Neural cell (in vitro differentiated cells): ENCODE results near the gene FSTL5. TPM values are rescaled to one million over a fixed set of nuclear protein-coding genes. Genes with fewer than 3 reads are reported as not detected.

ENCODE experiments used
- H2AFZ ChIP-seq: fragments of 200-600, 300-800 bp; sonication (generic), shearing (Covaris generic); 2 replicates; pipeline ENCODE4 v1.6.0; 2014; ENCODE audit warnings: low read depth, mild to moderate bottlenecking, antibody characterized with exemption, low read length, moderate library complexity
- H3F3A ChIP-seq: fragments of 200-600 bp; shearing (Covaris generic); 2 replicates; pipeline ENCODE4 v1.6.1; 2016; ENCODE audit warnings: mild to moderate bottlenecking, moderate library complexity, mixed read lengths, antibody characterized with exemption, low read length; ENCODE audit not compliant: insufficient read depth, poor library complexity, severe bottlenecking
- H3K27ac ChIP-seq: fragments of 200-600, 300-800 bp; sonication (generic), shearing (Covaris generic); 2 replicates; pipeline ENCODE4 v1.5.1; 2014; ENCODE audit warnings: mild to moderate bottlenecking, low read length, moderate library complexity
- H3K27me3 ChIP-seq: fragments of 300-800, 200-600 bp; sonication (generic), shearing (Covaris generic); 2 replicates; pipeline ENCODE4 v1.6.0; 2014; ENCODE audit warnings: mild to moderate bottlenecking, low read depth, low read length, moderate library complexity; ENCODE audit not compliant: insufficient read depth
- H3K36me3 ChIP-seq: fragments of 300-800, 200-600 bp; sonication (generic), shearing (Covaris generic); 2 replicates; pipeline ENCODE4 v1.5.1; 2014; ENCODE audit warnings: mild to moderate bottlenecking, antibody characterized with exemption, low read length, moderate library complexity; ENCODE audit not compliant: insufficient read depth
- H3K4me2 ChIP-seq: fragments of 300-800, 200-600 bp; sonication (generic), shearing (Covaris generic); 2 replicates; pipeline ENCODE4 v1.6.0; 2014; ENCODE audit warnings: mild to moderate bottlenecking, low read length
- H3K4me3 ChIP-seq: fragments of 300-800, 200-600 bp; sonication (generic), shearing (Covaris generic); 2 replicates; pipeline ENCODE4 v1.5.1; 2014; ENCODE audit warnings: mild to moderate bottlenecking, low read length, moderate library complexity
- H3K79me2 ChIP-seq: fragments of 200-600 bp; shearing (Covaris generic); replicated peaks from 2 replicates; pipeline ENCODE4 v1.6.0; 2014; ENCODE audit warnings: mild to moderate bottlenecking, low read length, moderate library complexity; ENCODE audit not compliant: insufficient read depth
- H3K9ac ChIP-seq: fragments of 300-800, 200-600 bp; sonication (generic), shearing (Covaris generic); 2 replicates; pipeline ENCODE4 v1.6.1; 2016; ENCODE audit warnings: mild to moderate bottlenecking, low read length, mixed read lengths
- H3K9me2 ChIP-seq: fragments of 200-600 bp; shearing (Covaris generic); 2 replicates; pipeline ENCODE4 v1.6.1; 2016; ENCODE audit warnings: mild to moderate bottlenecking, low read length, mixed read lengths; ENCODE audit not compliant: insufficient read depth
- H3K9me3 ChIP-seq: fragments of 200-600, 300-800 bp; sonication (generic), shearing (Covaris generic); 2 replicates; pipeline ENCODE4 v1.6.1; 2016; ENCODE audit warnings: mild to moderate bottlenecking, mixed run types, low read length, moderate library complexity, mixed read lengths
- H4K20me1 ChIP-seq: fragments of 200-600 bp; shearing (Covaris generic); 2 replicates; pipeline ENCODE4 v1.6.1; 2016; ENCODE audit warnings: mild to moderate bottlenecking, mixed run types; ENCODE audit not compliant: insufficient read depth
- CTCF ChIP-seq: fragments of 450-650 bp; IDR thresholded peaks from 2 replicates; pipeline ENCODE4 v1.5.1; 2014; ENCODE audit warnings: antibody characterized with exemption, mild to moderate bottlenecking, moderate library complexity; ENCODE audit not compliant: poor library complexity, severe bottlenecking
- EP300 ChIP-seq: fragments of 450-650 bp; conservative IDR thresholded peaks from 2 replicates; pipeline ENCODE4 v1.6.1; 2014; ENCODE audit warnings: antibody characterized with exemption, mild to moderate bottlenecking, moderate library complexity; ENCODE audit not compliant: poor library complexity, severe bottlenecking
- EZH2 ChIP-seq: fragments of 200-600, 300-800 bp; shearing (Covaris generic), sonication (generic); IDR thresholded peaks from 2 replicates; pipeline ENCODE4 v1.6.1; 2014; ENCODE audit warnings: antibody characterized with exemption, low read length, borderline replicate concordance, mild to moderate bottlenecking; ENCODE audit not compliant: insufficient read depth, poor library complexity, severe bottlenecking
- MXI1 ChIP-seq: fragments of 450-650 bp; conservative IDR thresholded peaks from 2 replicates; pipeline ENCODE4 v1.6.1; 2014; ENCODE audit warnings: antibody characterized with exemption, mild to moderate bottlenecking; ENCODE audit not compliant: poor library complexity, severe bottlenecking
- POLR2AphosphoS5 ChIP-seq: IDR thresholded peaks from 2 replicates; pipeline ENCODE4 v1.6.1; 2012
- RAD21 ChIP-seq: fragments of 450-650 bp; conservative IDR thresholded peaks from 2 replicates; pipeline ENCODE4 v1.6.1; 2014; ENCODE audit warnings: antibody characterized with exemption, mild to moderate bottlenecking, moderate library complexity
- REST ChIP-seq: IDR thresholded peaks from 2 replicates; pipeline ENCODE4 v1.6.1; 2012; ENCODE audit warnings: borderline replicate concordance
- SMC3 ChIP-seq: fragments of 450-650 bp; conservative IDR thresholded peaks from 2 replicates; pipeline ENCODE4 v1.6.1; 2014; ENCODE audit warnings: antibody characterized with exemption, mild to moderate bottlenecking, moderate library complexity; ENCODE audit not compliant: poor library complexity
- TAF1 ChIP-seq: IDR thresholded peaks from 2 replicates; pipeline ENCODE4 v1.6.1; 2012; ENCODE audit warnings: low read depth
- polyA plus RNA-seq: library from polyadenylated mRNA; depleted of rRNA; stranded (reverse); fragments of >200 nt; gene quantifications from 2 replicates; pipeline ENCODE4 v1.2.3, GENCODE V29; 2014

The FSTL5 gene
- polyA plus RNA-seq, 1 donor from 2014 or later = 6.8 TPM

- Histone ChIP-seq H3K9me3 (no peaks in the 10 kb centered on the region), H3K27ac (no peak overlapping the region), H3K4me2 (no peak overlapping the region), H3K27me3 (no peaks in the 10 kb centered on the region), H3F3A (no peaks in the 10 kb centered on the region), H3K36me3 (no peaks in the 10 kb centered on the region), H3K9ac (no peak overlapping the region), H3K4me3 (no peak overlapping the region), H2AFZ (no peak overlapping the region), H4K20me1 (no peaks in the 10 kb centered on the region), H3K9me2 (no peaks in the 10 kb centered on the region), H3K79me2 (no peaks in the 10 kb centered on the region)
- TF ChIP-seq SMC3 (no peak), RAD21 (no peak)
Measured at GRCh38 chr4:161573836-161574235, 590.0 kb downstream of the FSTL5 start.

GRCh38 chr4:161564230-161564834 is 599.5 kb downstream of the FSTL5 start:
- Histone ChIP-seq H3K9me3 (no peaks in the 10 kb centered on the region), H3K27ac (no peak overlapping the region), H3K79me2 (no peaks in the 10 kb centered on the region), H3K9me2 (no peaks in the 10 kb centered on the region), H3K4me3 (no peak overlapping the region), H3F3A (no peaks in the 10 kb centered on the region), H4K20me1 (no peaks in the 10 kb centered on the region), H3K9ac (no peak overlapping the region), H2AFZ (no peak overlapping the region), H3K4me2 (no peak overlapping the region), H3K27me3 (no peaks in the 10 kb centered on the region), H3K36me3 (no peaks in the 10 kb centered on the region)
- TF ChIP-seq TAF1 (no peak), SMC3 (no peak)

GRCh38 chr4:161555689-161556660 is 607.8 kb downstream of the FSTL5 start:
- no peaks in the 10 kb centered on the region for H3K9me3 ChIP-seq
- no peak overlapping the region for H3K27ac ChIP-seq
- no peaks in the 10 kb centered on the region for H4K20me1 ChIP-seq
- H3K9ac ChIP-seq = no peak overlapping the region
- H2AFZ ChIP-seq = no peak overlapping the region
- H3K4me3 ChIP-seq = no peak overlapping the region
- H3F3A ChIP-seq = no peaks in the 10 kb centered on the region
- H3K9me2 ChIP-seq = no peaks in the 10 kb centered on the region
- H3K4me2 ChIP-seq = no peak overlapping the region
- H3K36me3 ChIP-seq = no peaks in the 10 kb centered on the region
- H3K79me2 ChIP-seq = no peaks in the 10 kb centered on the region
- no peak for TF ChIP-seq RAD21
- no peak for TF ChIP-seq SMC3
- TF ChIP-seq TAF1 = no peak
- no peak for TF ChIP-seq EZH2
- TF ChIP-seq MXI1 = no peak
- TF ChIP-seq EP300 = no peak
- no peak for TF ChIP-seq REST
- no peak for TF ChIP-seq CTCF
- no peak for TF ChIP-seq POLR2AphosphoS5
- H3K27me3 ChIP-seq = no peaks in the 10 kb centered on the region
